OCI-LY3 (cell line): Measurements from ENCODE around the gene CD3G.
A peak's percentile ranks its signal among the peaks of the same experiment; 100 is the strongest.

Experiments
- H2AFZ ChIP-seq: fragments of 200-600, 300-600 bp; shearing (Covaris generic); 2 replicates; pipeline ENCODE4 v1.6.0; 2014; ENCODE audit warnings: antibody characterized with exemption, low read depth, low read length
- H3K27ac ChIP-seq: fragments of 200-600, 300-600 bp; sonication (generic); 2 replicates; pipeline ENCODE4 v1.5.1; 2014; ENCODE audit warnings: mild to moderate bottlenecking, low read length, moderate library complexity, mixed read lengths
- H3K27me3 ChIP-seq: fragments of 200-600, 300-600 bp; sonication (generic); 2 replicates; pipeline ENCODE4 v1.6.1; 2014; ENCODE audit warnings: low read depth, low read length, mixed read lengths
- H3K36me3 ChIP-seq: fragments of 200-600, 300-600 bp; sonication (generic); replicated peaks from 2 replicates; pipeline ENCODE3; 2014; ENCODE audit warnings: low read depth, low read length, mixed read lengths
- H3K4me1 ChIP-seq: fragments of 300-600, 200-600 bp; sonication (generic); 2 replicates; pipeline ENCODE4 v1.6.1; 2014; ENCODE audit warnings: low read length, mixed read lengths
- H3K4me2 ChIP-seq: fragments of 200-600, 300-600 bp; sonication (generic); 2 replicates; pipeline ENCODE4 v1.6.1; 2014; ENCODE audit warnings: low read length, mixed read lengths
- H3K4me3 ChIP-seq: fragments of 300-600, 200-600 bp; sonication (generic); 2 replicates; pipeline ENCODE4 v1.5.1; 2014; ENCODE audit warnings: antibody characterized with exemption, mild to moderate bottlenecking, low read length, moderate library complexity
- H3K79me2 ChIP-seq: fragments of 300-600, 200-600 bp; shearing (Covaris generic); 2 replicates; pipeline ENCODE4 v1.6.1; 2014; ENCODE audit warnings: mild to moderate bottlenecking, low read length, mixed read lengths
- H3K9ac ChIP-seq: fragments of 300-600, 200-600 bp; shearing (Covaris generic); 2 replicates; pipeline ENCODE4 v1.6.0; 2014; ENCODE audit warnings: mild to moderate bottlenecking, low read length, moderate library complexity
- H3K9me3 ChIP-seq: fragments of 200-600, 300-600 bp; shearing (Covaris generic); 2 replicates; pipeline ENCODE4 v1.6.1; 2014; ENCODE audit warnings: low read length, mixed read lengths; ENCODE audit not compliant: insufficient read depth
- H4K20me1 ChIP-seq: fragments of 200-600, 300-600 bp; sonication (generic); 2 replicates; pipeline ENCODE4 v1.6.1; 2016; ENCODE audit warnings: low read length, mixed read lengths; ENCODE audit not compliant: insufficient read depth
- CTCF ChIP-seq: fragments of 200-600, 300-600 bp; sonication (generic); IDR thresholded peaks from 2 replicates; pipeline ENCODE4 v1.5.1; 2014; ENCODE audit warnings: antibody characterized with exemption, low read length, low read depth
- EZH2phosphoT487 ChIP-seq: fragments of 200-600 bp; shearing (Covaris generic); IDR thresholded peaks from 2 replicates; pipeline ENCODE4 v1.6.1; 2018; ENCODE audit warnings: antibody characterized with exemption, mixed run types, low read depth

CD3G gene

GRCh38 chr11:118358071-118358470, 13.9 kb downstream of the CD3G start:
- Histone ChIP-seq H3K4me2 (no peak overlapping the region), H2AFZ (0 out of 2 replicates have a peak overlapping the region, but pooled peaks have one; percentile 36), H4K20me1 (no peaks in the 10 kb centered on the region), H3K9ac (no peak overlapping the region), H3K27ac (no peak overlapping the region), H3K27me3 (no peaks in the 10 kb centered on the region), H3K4me3 (no peak overlapping the region), H3K79me2 (peaks cover 36% of the 10 kb centered on the region), H3K36me3 (no peaks in the 10 kb centered on the region), H3K9me3 (no peaks in the 10 kb centered on the region), H3K4me1 (peaks cover 16% of the 10 kb centered on the region)
- TF ChIP-seq CTCF (no peak), EZH2phosphoT487 (no peak)

GRCh38 chr11:118359295-118359958, 15.3 kb downstream of the CD3G start, which contains the start of gene UBE4A:
Gene UBE4A, plus strand, starts transcription at chr11:118359600. Its CDS starts 5,481 bp downstream, at chr11:118365081.
- H3K4me2 ChIP-seq, result peak within 1 kb of the TSS; percentile 93
- peak within 1 kb of the TSS; percentile 90 for H3K4me3 ChIP-seq
- peak within 1 kb of the TSS; percentile 87 for H3K9ac ChIP-seq
- H4K20me1 ChIP-seq, result no peaks in the 10 kb centered on the region
- no peak for TF ChIP-seq CTCF
- TF ChIP-seq EZH2phosphoT487, result no peak
- no peaks in the 10 kb centered on the region for H3K27me3 ChIP-seq
- peak within 1 kb of the TSS; percentile 32 for H3K27ac ChIP-seq
- H2AFZ ChIP-seq, result peak within 1 kb of the TSS; percentile 81
- peaks cover 16% of the 10 kb centered on the region for H3K4me1 ChIP-seq
- peaks cover 47% of the 10 kb centered on the region for H3K79me2 ChIP-seq
- no peaks in the 10 kb centered on the region for H3K9me3 ChIP-seq
- no peaks in the 10 kb centered on the region for H3K36me3 ChIP-seq

- Histone ChIP-seq H3K4me2 (no peak overlapping the region), H3K4me1 (peaks cover 8% of the 10 kb centered on the region; the same call in 1 of the 2 replicates), H4K20me1 (no peaks in the 10 kb centered on the region), H3K9me3 (no peaks in the 10 kb centered on the region), H3K9ac (no peak overlapping the region), H3K79me2 (peaks cover 40% of the 10 kb centered on the region), H3K27me3 (no peaks in the 10 kb centered on the region), H3K27ac (no peak overlapping the region), H2AFZ (no peak overlapping the region), H3K36me3 (peaks cover 21% of the 10 kb centered on the region), H3K4me3 (no peak overlapping the region)
- no peak for TF ChIP-seq EZH2phosphoT487
- no peak for TF ChIP-seq CTCF
Measured at GRCh38 chr11:118364956-118365615, 20.9 kb downstream of the CD3G start.

GRCh38 chr11:118366287-118366686, 22.1 kb downstream of the CD3G start:
- peaks cover 28% of the 10 kb centered on the region for H3K36me3 ChIP-seq
- TF ChIP-seq EZH2phosphoT487 (no peak), CTCF (no peak)

More at GRCh38 chr11:118366287-118366686, 22.1 kb downstream of the CD3G start:
- no peak overlapping the region for H3K4me2 ChIP-seq
- H4K20me1 ChIP-seq, result no peaks in the 10 kb centered on the region
- H2AFZ ChIP-seq, result no peak overlapping the region
- peaks cover 28% of the 10 kb centered on the region for H3K79me2 ChIP-seq
- no peaks in the 10 kb centered on the region for H3K9me3 ChIP-seq
- H3K9ac ChIP-seq, result no peak overlapping the region
- H3K4me1 ChIP-seq, result peaks cover 4% of the 10 kb centered on the region; the same call in 1 of the 2 replicates
- H3K4me3 ChIP-seq, result no peak overlapping the region
- no peaks in the 10 kb centered on the region for H3K27me3 ChIP-seq
- H3K27ac ChIP-seq, result no peak overlapping the region
